H1 (cell line): ENCODE results near the gene ST14. TPM values are rescaled to one million over a fixed set of nuclear protein-coding genes. Genes with fewer than 3 reads are reported as not detected.

Experiments
- CTCF ChIA-PET: fragments of 300-600 bp; sonication (Branson Sonifier 250); formaldehyde crosslinking; loops from one replicate; lab custom pipeline; 2021; ENCODE audit not compliant: partially characterized antibody; lab: Charles Lee
- POLR2A ChIA-PET: fragments of 300-600 bp; sonication (Branson Sonifier 250); formaldehyde crosslinking; loops from one replicate; lab custom pipeline; 2021; ENCODE audit warnings: inconsistent platforms; ENCODE audit not compliant: partially characterized antibody; lab: Charles Lee
- DNase-seq, 2 experiments: peaks; one replicate each; pipeline versions ENCODE4 v3.0.0 to v3.0.0-alpha.2; 2010 to 2022; ENCODE audit warnings: low spot score in 2 of 2, low read depth in 1 of 2, mixed read lengths in 1 of 2
- FAIRE-seq: peaks from 2 replicates; lab custom pipeline; 2011; peaks lifted over from hg19 to GRCh38; lab: Jason Lieb, UNC
- H2AFZ ChIP-seq: 2 replicates; pipeline ENCODE4 v1.8.1; 2012; ENCODE audit warnings: low read length, inconsistent platforms
- H2AK5ac ChIP-seq: 2 replicates; pipeline ENCODE4 v1.6.1; 2013; ENCODE audit warnings: low read depth, low read length
- H2BK120ac ChIP-seq: replicated peaks from 2 replicates; pipeline ENCODE3; 2013; ENCODE audit warnings: low read depth, low read length, inconsistent platforms
- H2BK12ac ChIP-seq: 2 replicates; pipeline ENCODE4 v1.6.1; 2013; ENCODE audit warnings: low read depth, low read length
- H2BK15ac ChIP-seq: 2 replicates; pipeline ENCODE4 v1.6.1; 2013; ENCODE audit warnings: low read length
- H2BK20ac ChIP-seq: 2 replicates; pipeline ENCODE4 v1.6.1; 2013; ENCODE audit warnings: low read length
- H2BK5ac ChIP-seq: 2 replicates; pipeline ENCODE4 v1.6.1; 2013; ENCODE audit warnings: low read depth, low read length
- H3K14ac ChIP-seq: 2 replicates; pipeline ENCODE4 v1.6.1; 2013; ENCODE audit warnings: inconsistent platforms; ENCODE audit not compliant: insufficient read length
- H3K18ac ChIP-seq: 2 replicates; pipeline ENCODE4 v1.6.1; 2013; ENCODE audit warnings: low read length; ENCODE audit errors: extremely low read depth
- H3K23ac ChIP-seq: 2 replicates; pipeline ENCODE4 v1.6.1; 2013; ENCODE audit warnings: inconsistent platforms; ENCODE audit not compliant: insufficient read length
- H3K23me2 ChIP-seq: 2 replicates; pipeline ENCODE4 v1.6.1; 2013; ENCODE audit warnings: low read depth, low read length
- H3K27ac ChIP-seq: 2 replicates; pipeline ENCODE4 v1.6.1; 2011; ENCODE audit warnings: low read depth, low read length, inconsistent platforms
- H3K27me3 ChIP-seq, 4 experiments: replicated peaks in 1 of 4; 1 replicate in 1 of 4; 2 replicates in 3 of 4; pipeline versions ENCODE4 v1.6.1 to v1.8.1; 2011 to 2013; ENCODE audit warnings: low read length in 3 of 4, mild to moderate bottlenecking in 3 of 4, inconsistent platforms in 2 of 4, mixed read lengths in 2 of 4, moderate library complexity in 1 of 4; ENCODE audit not compliant: control insufficient read depth in 3 of 4, insufficient read depth in 3 of 4; ENCODE audit errors: extremely low read depth in 1 of 4
- H3K36me3 ChIP-seq, 4 experiments: 2 replicates each; pipeline versions ENCODE4 v1.6.1 to v1.8.1; 2011 to 2013; ENCODE audit warnings: mild to moderate bottlenecking in 4 of 4, low read length in 3 of 4, moderate library complexity in 2 of 4, control low read depth in 1 of 4, inconsistent platforms in 1 of 4; ENCODE audit not compliant: insufficient read depth in 4 of 4, control insufficient read depth in 2 of 4
- H3K4ac ChIP-seq: replicated peaks from 2 replicates; pipeline ENCODE3; 2013; ENCODE audit warnings: low read length, low read depth, mixed read lengths, inconsistent platforms; ENCODE audit not compliant: insufficient read length
- H3K4me1 ChIP-seq, 4 experiments: replicated peaks in 1 of 4; 1 replicate in 1 of 4; 2 replicates in 3 of 4; pipeline versions ENCODE4 v1.6.1 to v1.8.1; 2011 to 2013; ENCODE audit warnings: low read length in 3 of 4, inconsistent platforms in 2 of 4, mixed read lengths in 1 of 4; ENCODE audit not compliant: insufficient read depth in 4 of 4, control insufficient read depth in 3 of 4
- H3K4me2 ChIP-seq, 2 experiments: 2 replicates each; pipeline versions ENCODE4 v1.6.1 to v1.8.1; 2011 to 2013; ENCODE audit warnings: low read depth in 2 of 2, low read length in 2 of 2, control low read depth in 1 of 2, inconsistent platforms in 1 of 2, mild to moderate bottlenecking in 1 of 2; ENCODE audit not compliant: insufficient read depth in 1 of 2
- H3K4me3 ChIP-seq, 4 experiments: fragments of 200-600, 300-600 bp in 1 of 4; sonication (generic), shearing (Covaris generic), sonication (Bioruptor Twin) in 1 of 4; 2 replicates each; pipeline versions ENCODE4 v1.5.1 to v1.8.1; 2011 to 2016; ENCODE audit warnings: low read length in 4 of 4, low read depth in 3 of 4, control low read depth in 2 of 4, inconsistent platforms in 2 of 4, mild to moderate bottlenecking in 2 of 4, mixed read lengths in 1 of 4, moderate library complexity in 1 of 4; ENCODE audit not compliant: insufficient read depth in 2 of 4; ENCODE audit errors: extremely low read depth in 1 of 4
- H3K56ac ChIP-seq: replicated peaks from 2 replicates; pipeline ENCODE3; 2013; ENCODE audit warnings: low read depth, mild to moderate bottlenecking, mixed read lengths, low read length, inconsistent platforms; ENCODE audit not compliant: insufficient read length
- H3K79me1 ChIP-seq: 2 replicates; pipeline ENCODE4 v1.6.1; 2013; ENCODE audit warnings: low read depth, low read length, control low read depth
- H3K79me2 ChIP-seq, 2 experiments: 2 replicates each; pipeline versions ENCODE4 v1.6.1 to v1.8.1; 2012 to 2013; ENCODE audit warnings: low read length in 2 of 2, mild to moderate bottlenecking in 2 of 2, inconsistent platforms in 1 of 2; ENCODE audit not compliant: insufficient read depth in 2 of 2, control insufficient read depth in 1 of 2
- H3K9ac ChIP-seq, 4 experiments: replicated peaks in 1 of 4; 1 replicate in 1 of 4; 2 replicates in 3 of 4; pipeline versions ENCODE4 v1.6.1 to v1.8.1; 2011 to 2013; ENCODE audit warnings: low read depth in 3 of 4, low read length in 3 of 4, control low read depth in 2 of 4, mild to moderate bottlenecking in 2 of 4, moderate library complexity in 2 of 4, inconsistent platforms in 1 of 4; ENCODE audit errors: extremely low read depth in 1 of 4
- H3K9me3 ChIP-seq, 2 experiments: 2 replicates each; pipeline versions ENCODE4 v1.6.1 to v1.8.1; 2012 to 2013; ENCODE audit warnings: mild to moderate bottlenecking in 2 of 2, moderate library complexity in 2 of 2, control low read depth in 1 of 2, inconsistent platforms in 1 of 2, low read depth in 1 of 2, low read length in 1 of 2, mixed read lengths in 1 of 2; ENCODE audit not compliant: insufficient read depth in 2 of 2
- H4K20me1 ChIP-seq, 2 experiments: replicated peaks in 1 of 2; 2 replicates each; pipeline versions ENCODE3 to v1.8.1; 2011 to 2013; ENCODE audit warnings: inconsistent platforms in 2 of 2, low read length in 2 of 2, mild to moderate bottlenecking in 1 of 2; ENCODE audit not compliant: insufficient read depth in 2 of 2, control insufficient read depth in 1 of 2
- H4K5ac ChIP-seq: 2 replicates; pipeline ENCODE4 v1.6.1; 2013; ENCODE audit warnings: low read length, low read depth, mixed read lengths, inconsistent platforms; ENCODE audit not compliant: insufficient read length
- H4K8ac ChIP-seq: 2 replicates; pipeline ENCODE4 v1.8.0; 2013; ENCODE audit warnings: mild to moderate bottlenecking, moderate library complexity, low read length, inconsistent platforms; ENCODE audit not compliant: insufficient read depth; ENCODE audit errors: extremely low read depth
- H4K91ac ChIP-seq: replicated peaks from 2 replicates; pipeline ENCODE3; 2013; ENCODE audit warnings: low read length, mixed read lengths, inconsistent platforms; ENCODE audit not compliant: insufficient read length
- CHD1 ChIP-seq: IDR thresholded peaks from 2 replicates; pipeline ENCODE4 v1.6.1; 2012; ENCODE audit warnings: low read depth, low read length, improper control_type of control experiment
- SP4 ChIP-seq: IDR thresholded peaks from 2 replicates; pipeline ENCODE4 v1.6.1; 2012; ENCODE audit warnings: low read length, inconsistent platforms
- WGBS, 2 experiments: shearing (Covaris generic) in 1 of 2; methylation state at CpG; one replicate each; pipeline versions ENCODE4 v1.1.6 to v1.1.7; 2013 to 2015; ENCODE audit warnings: low lambda C conversion rate in 2 of 2, mixed read lengths in 2 of 2, inconsistent platforms in 1 of 2, low coverage in 1 of 2, missing lambda C conversion rate in 1 of 2; ENCODE audit not compliant: insufficient replicate concordance in 2 of 2, insufficient coverage in 1 of 2, insufficient read length in 1 of 2; ENCODE audit errors: extremely low coverage in 1 of 2, missing lambda C conversion rate in 1 of 2; 5-methylcytosine and 5-hydroxymethylcytosine counted together
- polyA plus RNA-seq, 7 experiments: library from polyadenylated mRNA; depleted of rRNA in 3 of 7; stranded (reverse) in 5 of 7; unstranded in 2 of 7; fragments of >200 nt in 5 of 7; fragments of 200-250 nt in 2 of 7; gene quantifications; 1 replicate in 5 of 7; 2 replicates in 1 of 7; 4 replicates in 1 of 7; pipeline versions ENCODE4 v1.2.1 to v1.2.3, GENCODE V29; 2011 to 2013; ENCODE audit warnings: missing spikeins in 2 of 7, mixed read lengths in 2 of 7
- total RNA-seq: library from RNA; stranded (reverse); fragmentation: NEBNext Ultra II Directional; extraction: Animal tissue kit (Norgen Biotek cat#: 25700); gene quantifications from 2 replicates; pipeline ENCODE4 v1.2.1, GENCODE V29; 2021
- TF ChIP-seq, protein P1 (sequence below): IDR thresholded peaks from 2 replicates; pipeline ENCODE4 v1.6.1; 2011; ENCODE audit warnings: low read depth, mild to moderate bottlenecking, low read length; ENCODE audit not compliant: insufficient read depth

Gene ST14
- total and polyA plus RNA-seq, 2 of the 8 experiments (the other 6 are each of a cell fraction or from before 2014, with no cell fraction given), result 22.4 to 24.9 TPM

DNA sequence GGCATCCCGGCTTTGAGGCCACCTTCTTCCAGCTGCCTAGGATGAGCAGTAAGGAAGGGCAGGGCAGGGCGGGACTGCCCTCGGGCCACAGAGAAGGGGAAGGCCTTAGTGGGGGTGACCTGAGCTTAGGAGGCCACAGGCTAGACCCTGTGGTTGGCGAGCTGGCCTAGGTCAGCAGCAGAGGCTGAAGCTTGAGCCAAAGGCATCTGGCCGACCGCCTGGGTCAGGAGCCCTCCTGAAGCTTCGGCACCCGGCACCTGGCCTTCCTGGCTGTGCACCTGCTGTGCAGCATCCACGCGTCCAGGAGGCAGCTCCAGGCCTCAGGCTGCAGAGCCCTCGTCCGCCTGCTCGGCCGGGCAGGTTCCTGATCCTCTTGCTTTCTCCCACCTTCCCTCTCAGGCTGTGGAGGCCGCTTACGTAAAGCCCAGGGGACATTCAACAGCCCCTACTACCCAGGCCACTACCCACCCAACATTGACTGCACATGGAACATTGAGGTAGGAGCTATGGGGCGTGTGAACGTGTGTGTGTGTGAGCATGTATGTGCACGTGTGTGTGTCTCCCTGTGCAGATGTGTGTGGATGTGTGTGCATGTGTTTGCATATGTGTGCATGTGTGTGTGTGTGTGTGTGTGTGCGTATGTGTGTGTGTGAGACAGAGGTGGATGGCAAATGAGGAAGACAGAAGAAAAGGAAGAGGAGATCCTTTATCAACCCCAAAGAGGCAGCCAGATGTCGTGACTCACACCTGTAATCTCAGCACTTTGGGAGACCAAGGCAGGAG, 34.9 kb downstream of the ST14 start:
- no peaks in the 10 kb centered on the region for H3K23me2 ChIP-seq
- CTCF ChIA-PET, result interaction anchor here (1.2 kb wide), 1 partner anchor 455 kb away, joined by 3 read pairs; no protein-coding TSS in a partner anchor
- no peak overlapping the region for H2AFZ ChIP-seq
- H4K8ac ChIP-seq, result no peak overlapping the region
- no peaks in the 10 kb centered on the region for H3K79me2 ChIP-seq
- no peak overlapping the region for H2BK15ac ChIP-seq
- DNase-seq, result no peak
- H3K9me3 ChIP-seq, result no peaks in the 10 kb centered on the region
- H3K9ac ChIP-seq, result no peak overlapping the region
- H3K79me1 ChIP-seq, result no peaks in the 10 kb centered on the region
- H4K91ac ChIP-seq, result no peak overlapping the region
- H2BK120ac ChIP-seq, result no peak overlapping the region
- FAIRE-seq, result no peak
- no peak overlapping the region for H2BK20ac ChIP-seq
- H3K18ac ChIP-seq, result no peak overlapping the region
- no peak overlapping the region for H2BK12ac ChIP-seq
- H2BK5ac ChIP-seq, result no peak overlapping the region
- no peaks in the 10 kb centered on the region for H3K4me1 ChIP-seq
- no peaks in the 10 kb centered on the region for H3K27me3 ChIP-seq
- no peak overlapping the region for H4K5ac ChIP-seq
- H3K36me3 ChIP-seq, result no peaks in the 10 kb centered on the region; a peak in 1 of 8 replicates
- no peak overlapping the region for H3K4ac ChIP-seq
- no peak overlapping the region for H3K4me2 ChIP-seq
- no peak overlapping the region for H3K27ac ChIP-seq
- POLR2A ChIA-PET, result no interaction called here
- no peak overlapping the region for H3K23ac ChIP-seq
- H3K56ac ChIP-seq, result no peak overlapping the region
- 93% methylated on average over 21 of the region's 21 CpGs; no CpG with 5 or more reads in 1 of the 2 experiments for WGBS, 2 experiments
- no peak overlapping the region for H3K14ac ChIP-seq
- H2AK5ac ChIP-seq, result no peak overlapping the region
- TF ChIP-seq SP4, result no peak
- TF ChIP-seq, protein P1, sequence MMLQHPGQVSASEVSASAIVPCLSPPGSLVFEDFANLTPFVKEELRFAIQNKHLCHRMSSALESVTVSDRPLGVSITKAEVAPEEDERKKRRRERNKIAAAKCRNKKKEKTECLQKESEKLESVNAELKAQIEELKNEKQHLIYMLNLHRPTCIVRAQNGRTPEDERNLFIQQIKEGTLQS, result no peak
- TF ChIP-seq CHD1, result no peak
- TF ChIP-seq, all 59 proteins: peak for 0
- H3K4me3 ChIP-seq, result no peak overlapping the region
- peaks cover 0 to 6% of the 10 kb centered on the region in 2 experiments for H4K20me1 ChIP-seq
